Measurements from ENCODE around the gene LCP2.

GRCh38 chr5:170261528-170262043, 36.0 kb downstream of the LCP2 start:
- no peak for TF ChIP-seq POLR2A (IDR thresholded peaks at IDR 0.05; ENCODE audit: low read length)
- no peak for TF ChIP-seq GATA1 (IDR thresholded peaks at IDR 0.05; ENCODE audit: low read depth, low read length)
